ENCODE results near the gene FAM163A. TPM values are rescaled to one million over a fixed set of nuclear protein-coding genes. Genes with fewer than 3 reads are reported as not detected.
A peak's percentile ranks its signal among the peaks of the same experiment; 100 is the strongest.

Gene FAM163A
- total RNA-seq, 2 experiments from 2014 or later = not detected

- ATAC-seq (ENCODE audit: low read depth) (no peak), DNase-seq (no peak)
- Mint-ChIP-seq H3K27me3 (peaks cover 2% of the 10 kb centered on the region), H3K9me3 (no peaks in the 10 kb centered on the region), H3K4me1 (peaks cover 4% of the 10 kb centered on the region), H3K27ac (no peak overlapping the region), H3K4me3 (no peak overlapping the region), H3K36me3 (no peaks in the 10 kb centered on the region)
- POLR2A ChIA-PET = no interaction called here
Observed at GRCh38 chr1:179807291-179807690, 64.2 kb downstream of the FAM163A start.

GRCh38 chr1:179807691-179808485 lies 64.8 kb downstream of the FAM163A start:
- Mint-ChIP-seq H3K27me3 (peaks cover 2% of the 10 kb centered on the region), H3K9me3 (no peaks in the 10 kb centered on the region), H3K36me3 (no peaks in the 10 kb centered on the region), H3K27ac (no peak overlapping the region), H3K4me3 (no peak overlapping the region), H3K4me1 (peaks cover 4% of the 10 kb centered on the region)
- ATAC-seq (ENCODE audit: low read depth) (no peak), DNase-seq (no peak)
- POLR2A ChIA-PET = no interaction called here

- Mint-ChIP-seq H3K4me3 (no peak overlapping the region), H3K9me3 (no peaks in the 10 kb centered on the region), H3K4me1 (peaks cover 4% of the 10 kb centered on the region), H3K27ac (no peak overlapping the region), H3K36me3 (no peaks in the 10 kb centered on the region), H3K27me3 (peaks cover 2% of the 10 kb centered on the region)
- POLR2A ChIA-PET = no interaction called here
- DNase-seq = no peak
- ATAC-seq (ENCODE audit: low read depth) = no peak
Observed at GRCh38 chr1:179808503-179808902, 65.4 kb downstream of the FAM163A start.

GRCh38 chr1:179809506-179810366 lies 66.6 kb downstream of the FAM163A start:
- H3K27ac Mint-ChIP-seq = no peak overlapping the region
- H3K9me3 Mint-ChIP-seq = no peaks in the 10 kb centered on the region
- H3K36me3 Mint-ChIP-seq = no peaks in the 10 kb centered on the region
- no peak overlapping the region for H3K4me3 Mint-ChIP-seq
- H3K27me3 Mint-ChIP-seq = no peaks in the 10 kb centered on the region
- POLR2A ChIA-PET = interaction anchor here (1.0 kb wide), 1 partner anchor 103 kb away, joined by 5 read pairs; no protein-coding TSS in a partner anchor
- H3K4me1 Mint-ChIP-seq = peaks cover 6% of the 10 kb centered on the region
- DNase-seq (peak; percentile 65), ATAC-seq (ENCODE audit: low read depth) (peak; percentile 43)

GRCh38 chr1:179810367-179810715 lies 67.2 kb downstream of the FAM163A start:
- Mint-ChIP-seq H3K27ac (no peak overlapping the region), H3K4me1 (peaks cover 12% of the 10 kb centered on the region), H3K9me3 (no peaks in the 10 kb centered on the region), H3K36me3 (no peaks in the 10 kb centered on the region), H3K4me3 (no peak overlapping the region), H3K27me3 (no peaks in the 10 kb centered on the region)
- DNase-seq (no peak), ATAC-seq (ENCODE audit: low read depth) (no peak)
- POLR2A ChIA-PET = interaction anchor here (1.0 kb wide), 1 partner anchor 104 kb away, joined by 5 read pairs; no protein-coding TSS in a partner anchor

- ATAC-seq (ENCODE audit: low read depth) (no peak), DNase-seq (no peak)
- H3K27ac Mint-ChIP-seq = no peak overlapping the region
- H3K4me1 Mint-ChIP-seq = peaks cover 15% of the 10 kb centered on the region
- POLR2A ChIA-PET = no interaction called here
- no peaks in the 10 kb centered on the region for H3K9me3 Mint-ChIP-seq
- H3K4me3 Mint-ChIP-seq = no peak overlapping the region
- H3K27me3 Mint-ChIP-seq = peaks cover 2% of the 10 kb centered on the region
- no peaks in the 10 kb centered on the region for H3K36me3 Mint-ChIP-seq
Observed at GRCh38 chr1:179812501-179813292, 69.6 kb downstream of the FAM163A start.

GRCh38 chr1:179813626-179814545 lies 70.8 kb downstream of the FAM163A start:
- Mint-ChIP-seq H3K4me3 (peak overlapping the region; percentile 81), H3K27me3 (peaks cover 3% of the 10 kb centered on the region), H3K27ac (no peak overlapping the region), H3K4me1 (peaks cover 15% of the 10 kb centered on the region), H3K36me3 (no peaks in the 10 kb centered on the region), H3K9me3 (no peaks in the 10 kb centered on the region)
- no peak for DNase-seq
- ATAC-seq (ENCODE audit: low read depth) = no peak
- POLR2A ChIA-PET = interaction anchor here (0.7 to 1.9 kb wide), 5 partner anchors 18 to 140 kb away, joined by 3 to 17 read pairs (median 3); partner anchors contain the start of genes CEP350 and TOR1AIP1

- Mint-ChIP-seq H3K9me3 (no peaks in the 10 kb centered on the region), H3K36me3 (no peaks in the 10 kb centered on the region), H3K4me3 (peak overlapping the region; percentile 81), H3K27ac (no peak overlapping the region), H3K27me3 (peaks cover 4% of the 10 kb centered on the region), H3K4me1 (peaks cover 15% of the 10 kb centered on the region)
- peak; percentile 41 for ATAC-seq (ENCODE audit: low read depth)
- POLR2A ChIA-PET = interaction anchor here (0.7 to 1.9 kb wide), 6 partner anchors 17 to 1102 kb away, joined by 3 to 17 read pairs (median 3); partner anchors contain the start of genes CEP350 and TOR1AIP1
- DNase-seq = no peak
Observed at GRCh38 chr1:179814546-179814838, 71.4 kb downstream of the FAM163A start.

GRCh38 chr1:179815641-179816040 lies 72.5 kb downstream of the FAM163A start:
- Mint-ChIP-seq H3K4me1 (peaks cover 11% of the 10 kb centered on the region), H3K9me3 (no peaks in the 10 kb centered on the region), H3K27me3 (peaks cover 4% of the 10 kb centered on the region), H3K4me3 (peak overlapping the region; percentile 81), H3K36me3 (no peaks in the 10 kb centered on the region), H3K27ac (no peak overlapping the region)
- DNase-seq (no peak), ATAC-seq (ENCODE audit: low read depth) (no peak)
- POLR2A ChIA-PET = interaction anchor here (0.6 to 1.9 kb wide), 3 partner anchors 16 to 67 kb away, joined by 3 to 17 read pairs (median 4); partner anchors contain the start of gene TOR1AIP1

GRCh38 chr1:179816196-179816960 lies 73.3 kb downstream of the FAM163A start:
- Mint-ChIP-seq H3K4me1 (peaks cover 11% of the 10 kb centered on the region), H3K36me3 (no peaks in the 10 kb centered on the region), H3K9me3 (no peaks in the 10 kb centered on the region), H3K27ac (no peak overlapping the region), H3K27me3 (peaks cover 4% of the 10 kb centered on the region), H3K4me3 (no peak overlapping the region)
- ATAC-seq (ENCODE audit: low read depth) (no peak), DNase-seq (no peak)
- POLR2A ChIA-PET = no interaction called here

GRCh38 chr1:179817056-179817455 lies 74.0 kb downstream of the FAM163A start:
- H3K9me3 Mint-ChIP-seq = no peaks in the 10 kb centered on the region
- H3K27me3 Mint-ChIP-seq = peaks cover 4% of the 10 kb centered on the region
- ATAC-seq (ENCODE audit: low read depth) (no peak), DNase-seq (no peak)
- no peaks in the 10 kb centered on the region for H3K36me3 Mint-ChIP-seq
- peaks cover 11% of the 10 kb centered on the region for H3K4me1 Mint-ChIP-seq
- no peak overlapping the region for H3K27ac Mint-ChIP-seq
- H3K4me3 Mint-ChIP-seq = no peak overlapping the region
- POLR2A ChIA-PET = no interaction called here

GRCh38 chr1:179817789-179818188 lies 74.7 kb downstream of the FAM163A start:
- Mint-ChIP-seq H3K27me3 (peaks cover 4% of the 10 kb centered on the region), H3K27ac (no peak overlapping the region), H3K36me3 (no peaks in the 10 kb centered on the region), H3K4me3 (no peak overlapping the region), H3K9me3 (no peaks in the 10 kb centered on the region), H3K4me1 (peaks cover 11% of the 10 kb centered on the region)
- POLR2A ChIA-PET = no interaction called here
- DNase-seq (no peak), ATAC-seq (ENCODE audit: low read depth) (no peak)

All from activated naive CD8-positive, alpha-beta T cell treated with anti-CD3 and anti-CD28 coated beads, Interleukin-2, amount 10 ng/mL, durations not matched to agents 7 days and 5 days (primary cell).